ENCODE measurements around the gene OMD. TPM values are rescaled to one million over a fixed set of nuclear protein-coding genes. Genes with fewer than 3 reads are reported as not detected.

The OMD gene
- total and polyA plus RNA-seq, 2 donors from 2014 or later, result 0.52 to 3.2 TPM

DNA sequence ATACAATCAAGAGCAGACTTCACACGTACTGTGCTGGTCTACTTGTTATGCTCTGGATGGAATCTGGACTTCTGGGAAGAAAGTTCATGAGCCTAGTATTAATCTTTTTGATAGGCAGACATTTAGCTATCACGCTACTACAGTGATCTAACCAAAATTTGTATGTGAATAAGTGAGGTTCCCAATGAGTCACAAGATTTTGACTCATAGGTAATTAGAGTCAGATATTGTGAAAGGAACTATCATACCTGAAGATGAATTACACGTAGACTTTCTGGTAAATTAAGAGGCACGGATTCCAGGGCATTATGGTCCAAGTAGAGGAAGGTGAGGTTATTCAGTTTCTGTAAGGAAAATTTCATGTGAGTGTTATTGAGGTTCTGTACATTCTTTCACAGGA is 38.3 kb downstream of the OMD start:
- DNase-seq (no peak), FAIRE-seq (no peak)
- no peak overlapping the region for H3K4me3 ChIP-seq (ENCODE audit: low read length in 3 of 3)
- H3K27ac ChIP-seq (ENCODE audit: low read depth in 2 of 2, low read length in 2 of 2), result no peak overlapping the region
- no peaks in the 10 kb centered on the region for H3K9me3 ChIP-seq (ENCODE audit: control insufficient read depth in 2 of 3, insufficient read depth in 1 of 3, low read length in 3 of 3)
- H3K4me1 ChIP-seq (ENCODE audit: control insufficient read depth in 2 of 3, insufficient read depth in 2 of 3, low read depth in 1 of 3, low read length in 3 of 3), result no peaks in the 10 kb centered on the region
- no peaks in the 10 kb centered on the region for H3K36me3 ChIP-seq (ENCODE audit: control insufficient read depth in 2 of 3, insufficient read depth in 3 of 3, low read length in 3 of 3)
- H3K27me3 ChIP-seq (ENCODE audit: control insufficient read depth, insufficient read depth, low read length), result no peaks in the 10 kb centered on the region
- intact Hi-C loops (cut with DNase I), result no loop called here
- no peak overlapping the region for H3K9ac ChIP-seq (ENCODE audit: low read length in 3 of 3)
- TF ChIP-seq CTCF (IDR thresholded peaks at IDR 0.05; ENCODE audit: borderline replicate concordance, extremely low read depth, insufficient read depth), result no peak

GRCh38 chr9:92385477-92385876 is 38.8 kb downstream of the OMD start:
- intact Hi-C loops (cut with DNase I), result no loop called here
- Histone ChIP-seq H3K36me3 (ENCODE audit: control insufficient read depth in 2 of 3, insufficient read depth in 3 of 3, low read length in 3 of 3) (no peaks in the 10 kb centered on the region), H3K27me3 (ENCODE audit: control insufficient read depth, insufficient read depth, low read length) (no peaks in the 10 kb centered on the region), H3K9me3 (ENCODE audit: control insufficient read depth in 2 of 3, insufficient read depth in 1 of 3, low read length in 3 of 3) (no peaks in the 10 kb centered on the region), H3K27ac (ENCODE audit: low read depth in 2 of 2, low read length in 2 of 2) (no peak overlapping the region), H3K4me3 (ENCODE audit: low read length in 3 of 3) (no peak overlapping the region), H3K9ac (ENCODE audit: low read length in 3 of 3) (no peak overlapping the region), H3K4me1 (ENCODE audit: control insufficient read depth in 2 of 3, insufficient read depth in 2 of 3, low read depth in 1 of 3, low read length in 3 of 3) (no peaks in the 10 kb centered on the region)
- DNase-seq (no peak), FAIRE-seq (no peak)
- TF ChIP-seq CTCF (IDR thresholded peaks at IDR 0.05; ENCODE audit: borderline replicate concordance, extremely low read depth, insufficient read depth), result no peak

DNA sequence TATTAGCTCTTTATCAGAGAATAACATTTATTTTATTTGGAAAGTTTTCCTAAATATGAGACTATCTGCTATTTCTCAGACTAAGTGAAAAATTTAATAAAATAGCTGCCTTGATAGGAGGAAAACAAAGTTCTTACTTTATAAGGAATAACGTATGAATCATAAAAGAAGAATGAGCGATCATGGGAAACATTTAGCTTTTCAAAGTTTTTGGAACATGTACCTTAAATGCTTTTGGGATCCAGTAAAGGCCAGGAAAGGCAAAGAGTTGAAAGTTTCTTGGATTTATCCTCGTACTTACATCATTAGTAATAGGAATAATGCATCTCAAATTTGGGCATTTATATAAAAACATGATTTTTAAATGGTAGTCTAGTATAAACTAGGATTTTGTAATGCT is 39.3 kb downstream of the OMD start:
- Histone ChIP-seq H3K4me3 (ENCODE audit: low read length in 3 of 3) (no peak overlapping the region), H3K36me3 (ENCODE audit: control insufficient read depth in 2 of 3, insufficient read depth in 3 of 3, low read length in 3 of 3) (no peaks in the 10 kb centered on the region), H3K9me3 (ENCODE audit: control insufficient read depth in 2 of 3, insufficient read depth in 1 of 3, low read length in 3 of 3) (no peaks in the 10 kb centered on the region), H3K9ac (ENCODE audit: low read length in 3 of 3) (no peak overlapping the region), H3K4me1 (ENCODE audit: control insufficient read depth in 2 of 3, insufficient read depth in 2 of 3, low read depth in 1 of 3, low read length in 3 of 3) (no peaks in the 10 kb centered on the region), H3K27ac (ENCODE audit: low read depth in 2 of 2, low read length in 2 of 2) (no peak overlapping the region), H3K27me3 (ENCODE audit: control insufficient read depth, insufficient read depth, low read length) (no peaks in the 10 kb centered on the region)
- DNase-seq (no peak), FAIRE-seq (no peak)
- intact Hi-C loops (cut with DNase I), result no loop called here
- no peak for TF ChIP-seq CTCF (IDR thresholded peaks at IDR 0.05; ENCODE audit: borderline replicate concordance, extremely low read depth, insufficient read depth)

- H3K27ac ChIP-seq (ENCODE audit: low read depth in 2 of 2, low read length in 2 of 2), result no peak overlapping the region
- H3K27me3 ChIP-seq (ENCODE audit: control insufficient read depth, insufficient read depth, low read length), result no peaks in the 10 kb centered on the region
- no peak for TF ChIP-seq CTCF (IDR thresholded peaks at IDR 0.05; ENCODE audit: borderline replicate concordance, extremely low read depth, insufficient read depth)
- H3K36me3 ChIP-seq (ENCODE audit: control insufficient read depth in 2 of 3, insufficient read depth in 3 of 3, low read length in 3 of 3), result no peaks in the 10 kb centered on the region
- no peak overlapping the region for H3K9ac ChIP-seq (ENCODE audit: low read length in 3 of 3)
- no peaks in the 10 kb centered on the region for H3K4me1 ChIP-seq (ENCODE audit: control insufficient read depth in 2 of 3, insufficient read depth in 2 of 3, low read depth in 1 of 3, low read length in 3 of 3)
- no peaks in the 10 kb centered on the region for H3K9me3 ChIP-seq (ENCODE audit: control insufficient read depth in 2 of 3, insufficient read depth in 1 of 3, low read length in 3 of 3)
- DNase-seq (no peak), FAIRE-seq (no peak)
- intact Hi-C loops (cut with DNase I), result no loop called here
- H3K4me3 ChIP-seq (ENCODE audit: low read length in 3 of 3), result no peak overlapping the region
Observed at GRCh38 chr9:92384375-92384774, 39.9 kb downstream of the OMD start.

All from kidney (tissue), 14 donors.